HepG2 (cell line): ENCODE results near the gene WSCD2. TPM values are rescaled to one million over a fixed set of nuclear protein-coding genes. Genes with fewer than 3 reads are reported as not detected.

Experiments used
- ATAC-seq: fragments of 200-7000 bp; cut with Tn5 transposase; 3 replicates; pipeline ENCODE4 v1.9.1; 2020; ENCODE audit warnings: mild to moderate bottlenecking, moderate library complexity
- BruUV-seq: library from RNA; stranded (reverse); fragments of 400-500 nt; replicated peaks from 2 replicates; lab custom pipeline; 2021; lab: Mats Ljungman, UMichigan
- CTCF ChIA-PET: fragments of 300-600 bp; formaldehyde crosslinking; extraction: SDS; loops from one replicate; lab custom pipeline; 2021; ENCODE audit warnings: low total read pairs, inconsistent platforms, low intra/inter-chr PET ratio; lab: Yijun Ruan, JAX
- POLR2A ChIA-PET: fragments of 350-600 bp; sonication (Branson Sonifier 250); formaldehyde crosslinking; loops from one replicate; lab custom pipeline; 2020; ENCODE audit warnings: antibody characterized with exemption, inconsistent platforms; lab: Yijun Ruan, JAX
- DNase-seq: peaks from one replicate; pipeline ENCODE4 v3.0.0-alpha.2; 2015; ENCODE audit warnings: low spot score
- FAIRE-seq: peaks from 3 replicates; lab custom pipeline; 2011; peaks lifted over from hg19 to GRCh38; lab: Jason Lieb, UNC
- H2AFZ ChIP-seq: one replicate; pipeline ENCODE4 v1.6.1; 2011; ENCODE audit warnings: low read length, inconsistent platforms
- H3K27ac ChIP-seq: fragments of 300-600 bp; 3 replicates; pipeline ENCODE4 v1.8.0; 2011; ENCODE audit warnings: mixed run types, mild to moderate bottlenecking, mixed read lengths, low read length, inconsistent platforms; ENCODE audit not compliant: insufficient read depth; ENCODE audit errors: extremely low read length
- H3K27me3 ChIP-seq, 2 experiments: fragments of 200-600 bp in 1 of 2; 2 replicates in 1 of 2; 3 replicates in 1 of 2; pipeline versions ENCODE4 v1.6.0 to v1.8.0; 2011; ENCODE audit warnings: low read length in 2 of 2, mild to moderate bottlenecking in 2 of 2, moderate library complexity in 2 of 2, inconsistent platforms in 1 of 2; ENCODE audit not compliant: insufficient read depth in 2 of 2, control insufficient read depth in 1 of 2
- H3K36me3 ChIP-seq, 2 experiments: fragments of 200-600 bp in 1 of 2; replicated peaks in 1 of 2; 2 replicates in 1 of 2; 3 replicates in 1 of 2; pipeline versions ENCODE4 v1.5.1 to v1.8.0; 2011; ENCODE audit warnings: low read length in 2 of 2, inconsistent platforms in 1 of 2; ENCODE audit not compliant: insufficient read depth in 2 of 2, control insufficient read depth in 1 of 2
- H3K4me1 ChIP-seq: 2 replicates; pipeline ENCODE4 v1.5.1; 2012; ENCODE audit warnings: low read length, inconsistent platforms; ENCODE audit not compliant: insufficient read depth
- H3K4me2 ChIP-seq: 2 replicates; pipeline ENCODE4 v1.6.0; 2011; ENCODE audit warnings: low read depth, low read length, inconsistent platforms
- H3K4me3 ChIP-seq, 3 experiments: fragments of 200-600 bp in 1 of 3; sonication (generic), shearing (Covaris generic) in 1 of 3; replicated peaks in 1 of 3; 2 replicates each; pipeline ENCODE4 v1.5.1; 2011 to 2016; ENCODE audit warnings: low read length in 3 of 3, inconsistent platforms in 2 of 3, low read depth in 2 of 3, mild to moderate bottlenecking in 2 of 3, control low read depth in 1 of 3, mixed read lengths in 1 of 3; ENCODE audit not compliant: insufficient read depth in 1 of 3
- H3K79me2 ChIP-seq: one replicate; pipeline ENCODE4 v1.6.1; 2011; ENCODE audit warnings: low read length, inconsistent platforms; ENCODE audit not compliant: insufficient read depth
- H3K9ac ChIP-seq: 2 replicates; pipeline ENCODE4 v1.6.0; 2011; ENCODE audit warnings: mild to moderate bottlenecking, low read depth, low read length, inconsistent platforms; ENCODE audit not compliant: insufficient read depth
- H3K9me3 ChIP-seq: 2 replicates; pipeline ENCODE4 v1.5.1; 2012; ENCODE audit warnings: mild to moderate bottlenecking, low read length
- H4K20me1 ChIP-seq: 2 replicates; pipeline ENCODE4 v1.6.0; 2011; ENCODE audit warnings: inconsistent platforms, mild to moderate bottlenecking, low read length, moderate library complexity; ENCODE audit not compliant: insufficient read depth
- SRSF4 ChIP-seq: fragments of 200-400 bp; formaldehyde crosslinking; IDR thresholded peaks from one replicate; pipeline ENCODE4 v1.6.1; 2018; ENCODE audit warnings: mild to moderate bottlenecking, low read depth, low read length, moderate library complexity; ENCODE audit not compliant: poor library complexity, severe bottlenecking
- ZFP41 ChIP-seq: sonication (generic); formaldehyde crosslinking; IDR thresholded peaks from 2 replicates; pipeline ENCODE4 v1.4.0; 2020; ENCODE audit warnings: mild to moderate bottlenecking, missing genetic modification reagents, borderline replicate concordance
- WGBS: methylation state at CpG from one replicate; pipeline ENCODE4 v1.1.6; 2017; ENCODE audit warnings: low lambda C conversion rate; 5-methylcytosine and 5-hydroxymethylcytosine counted together
- in situ Hi-C: cut with HindIII; loops from 2 replicates; pipeline ENCODE4 v1.10.0; 2017; ENCODE audit warnings: low pct_unique_long_range_greater_than_20kb; ENCODE audit not compliant: extremely low pct_ligation_motif_present
- intact Hi-C: fragments of 100-400 bp; cut with micrococcal nuclease; formaldehyde crosslinking; loops from one replicate; pipeline ENCODE4 v1.10.0; 2022; ENCODE audit not compliant: unreplicated experiment
- polyA plus RNA-seq, 8 experiments: library from polyadenylated mRNA; depleted of rRNA in 3 of 8; stranded (reverse) in 7 of 8; unstranded in 1 of 8; fragments of >200 nt; fragmentation: Illumina TruSeq in 4 of 8; extraction: Trizol in 4 of 8; gene quantifications; 2 replicates each; pipeline versions ENCODE4 v1.2.1 to v1.2.3, GENCODE V29; 2011 to 2016; ENCODE audit warnings: low read depth in 4 of 8, missing spikeins in 1 of 8, mixed read lengths in 1 of 8; ENCODE audit not compliant: insufficient read depth in 1 of 8
- total RNA-seq, 5 experiments: library from RNA; depleted of rRNA; stranded (reverse); fragments of >200 nt; fragmentation: Illumina TruSeq; extraction: Trizol; gene quantifications; 2 replicates each; pipeline ENCODE4 v1.2.3, GENCODE V29; 2016; ENCODE audit warnings: low read depth in 1 of 5
- TF ChIP-seq, protein P1 (sequence below): sonication (generic); formaldehyde crosslinking; IDR thresholded peaks from 2 replicates; pipeline ENCODE4 v1.4.0; 2020; ENCODE audit warnings: missing genetic modification reagents, borderline replicate concordance
- TF ChIP-seq, protein P2 (sequence below): sonication (generic); formaldehyde crosslinking; IDR thresholded peaks from 2 replicates; pipeline ENCODE4 v1.4.0; 2020; ENCODE audit warnings: mild to moderate bottlenecking, missing genetic modification reagents, borderline replicate concordance
- TF ChIP-seq, protein P3 (sequence below): sonication (generic); formaldehyde crosslinking; IDR thresholded peaks from 2 replicates; pipeline ENCODE4 v1.5.1; 2020; ENCODE audit warnings: missing genetic modification reagents, mild to moderate bottlenecking, borderline replicate concordance
- TF ChIP-seq, protein P4 (sequence below): sonication (generic); formaldehyde crosslinking; IDR thresholded peaks from 2 replicates; pipeline ENCODE4 v1.5.0; 2020; ENCODE audit warnings: mild to moderate bottlenecking, missing genetic modification reagents

WSCD2 gene
- total and polyA plus RNA-seq, 2 of the 13 experiments (the other 11 are each of a cell fraction or from before 2014, with no cell fraction given), result not detected

DNA sequence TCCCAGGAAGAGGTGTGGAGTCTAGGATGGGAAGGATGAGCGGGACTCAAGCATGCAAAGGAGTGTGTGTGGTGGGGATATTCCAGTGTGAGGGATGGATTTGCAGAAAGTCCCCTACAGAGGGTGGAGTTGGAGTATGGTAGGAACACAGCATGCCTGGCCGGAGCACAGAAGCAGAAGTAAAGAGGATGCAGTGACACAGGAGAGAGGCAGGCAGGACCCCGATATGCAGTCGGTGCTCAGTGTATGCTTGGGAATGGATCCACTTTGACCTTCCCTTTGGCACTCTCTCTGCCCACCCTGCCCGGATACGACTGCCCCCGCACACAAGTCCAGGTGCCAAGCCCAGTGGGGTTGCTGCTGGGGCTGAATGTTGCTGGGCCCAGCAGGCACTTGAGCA lies 21.3 kb downstream of the WSCD2 start:
- FAIRE-seq, result no peak
- H2AFZ ChIP-seq, result no peak overlapping the region

More for the DNA sequence above, 21.3 kb downstream of the WSCD2 start:
- ATAC-seq, result no peak
- BruUV-seq, result no TSS peak
- H4K20me1 ChIP-seq, result no peaks in the 10 kb centered on the region
- intact Hi-C loops, result no loop called here
- H3K27ac ChIP-seq, result no peak overlapping the region
- no peak for DNase-seq
- H3K36me3 ChIP-seq, result no peaks in the 10 kb centered on the region
- TF ChIP-seq, protein P1, sequence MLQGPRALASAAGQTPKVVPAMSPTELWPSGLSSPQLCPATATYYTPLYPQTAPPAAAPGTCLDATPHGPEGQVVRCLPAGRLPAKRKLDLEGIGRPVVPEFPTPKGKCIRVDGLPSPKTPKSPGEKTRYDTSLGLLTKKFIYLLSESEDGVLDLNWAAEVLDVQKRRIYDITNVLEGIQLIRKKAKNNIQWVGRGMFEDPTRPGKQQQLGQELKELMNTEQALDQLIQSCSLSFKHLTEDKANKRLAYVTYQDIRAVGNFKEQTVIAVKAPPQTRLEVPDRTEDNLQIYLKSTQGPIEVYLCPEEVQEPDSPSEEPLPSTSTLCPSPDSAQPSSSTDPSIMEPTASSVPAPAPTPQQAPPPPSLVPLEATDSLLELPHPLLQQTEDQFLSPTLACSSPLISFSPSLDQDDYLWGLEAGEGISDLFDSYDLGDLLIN (CRISPR knock-in tag), result no peak
- TF ChIP-seq, protein P2, sequence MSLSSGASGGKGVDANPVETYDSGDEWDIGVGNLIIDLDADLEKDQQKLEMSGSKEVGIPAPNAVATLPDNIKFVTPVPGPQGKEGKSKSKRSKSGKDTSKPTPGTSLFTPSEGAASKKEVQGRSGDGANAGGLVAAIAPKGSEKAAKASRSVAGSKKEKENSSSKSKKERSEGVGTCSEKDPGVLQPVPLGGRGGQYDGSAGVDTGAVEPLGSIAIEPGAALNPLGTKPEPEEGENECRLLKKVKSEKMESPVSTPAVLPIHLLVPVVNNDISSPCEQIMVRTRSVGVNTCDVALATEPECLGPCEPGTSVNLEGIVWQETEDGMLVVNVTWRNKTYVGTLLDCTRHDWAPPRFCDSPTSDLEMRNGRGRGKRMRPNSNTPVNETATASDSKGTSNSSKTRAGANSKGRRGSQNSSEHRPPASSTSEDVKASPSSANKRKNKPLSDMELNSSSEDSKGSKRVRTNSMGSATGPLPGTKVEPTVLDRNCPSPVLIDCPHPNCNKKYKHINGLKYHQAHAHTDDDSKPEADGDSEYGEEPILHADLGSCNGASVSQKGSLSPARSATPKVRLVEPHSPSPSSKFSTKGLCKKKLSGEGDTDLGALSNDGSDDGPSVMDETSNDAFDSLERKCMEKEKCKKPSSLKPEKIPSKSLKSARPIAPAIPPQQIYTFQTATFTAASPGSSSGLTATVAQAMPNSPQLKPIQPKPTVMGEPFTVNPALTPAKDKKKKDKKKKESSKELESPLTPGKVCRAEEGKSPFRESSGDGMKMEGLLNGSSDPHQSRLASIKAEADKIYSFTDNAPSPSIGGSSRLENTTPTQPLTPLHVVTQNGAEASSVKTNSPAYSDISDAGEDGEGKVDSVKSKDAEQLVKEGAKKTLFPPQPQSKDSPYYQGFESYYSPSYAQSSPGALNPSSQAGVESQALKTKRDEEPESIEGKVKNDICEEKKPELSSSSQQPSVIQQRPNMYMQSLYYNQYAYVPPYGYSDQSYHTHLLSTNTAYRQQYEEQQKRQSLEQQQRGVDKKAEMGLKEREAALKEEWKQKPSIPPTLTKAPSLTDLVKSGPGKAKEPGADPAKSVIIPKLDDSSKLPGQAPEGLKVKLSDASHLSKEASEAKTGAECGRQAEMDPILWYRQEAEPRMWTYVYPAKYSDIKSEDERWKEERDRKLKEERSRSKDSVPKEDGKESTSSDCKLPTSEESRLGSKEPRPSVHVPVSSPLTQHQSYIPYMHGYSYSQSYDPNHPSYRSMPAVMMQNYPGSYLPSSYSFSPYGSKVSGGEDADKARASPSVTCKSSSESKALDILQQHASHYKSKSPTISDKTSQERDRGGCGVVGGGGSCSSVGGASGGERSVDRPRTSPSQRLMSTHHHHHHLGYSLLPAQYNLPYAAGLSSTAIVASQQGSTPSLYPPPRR (CRISPR knock-in tag), result no peak
- no peak for TF ChIP-seq ZFP41 (CRISPR knock-in tag)
- no peak for TF ChIP-seq SRSF4
- TF ChIP-seq, protein P3, sequence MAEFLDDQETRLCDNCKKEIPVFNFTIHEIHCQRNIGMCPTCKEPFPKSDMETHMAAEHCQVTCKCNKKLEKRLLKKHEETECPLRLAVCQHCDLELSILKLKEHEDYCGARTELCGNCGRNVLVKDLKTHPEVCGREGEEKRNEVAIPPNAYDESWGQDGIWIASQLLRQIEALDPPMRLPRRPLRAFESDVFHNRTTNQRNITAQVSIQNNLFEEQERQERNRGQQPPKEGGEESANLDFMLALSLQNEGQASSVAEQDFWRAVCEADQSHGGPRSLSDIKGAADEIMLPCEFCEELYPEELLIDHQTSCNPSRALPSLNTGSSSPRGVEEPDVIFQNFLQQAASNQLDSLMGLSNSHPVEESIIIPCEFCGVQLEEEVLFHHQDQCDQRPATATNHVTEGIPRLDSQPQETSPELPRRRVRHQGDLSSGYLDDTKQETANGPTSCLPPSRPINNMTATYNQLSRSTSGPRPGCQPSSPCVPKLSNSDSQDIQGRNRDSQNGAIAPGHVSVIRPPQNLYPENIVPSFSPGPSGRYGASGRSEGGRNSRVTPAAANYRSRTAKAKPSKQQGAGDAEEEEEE (CRISPR knock-in tag), result no peak
- TF ChIP-seq, protein P4, sequence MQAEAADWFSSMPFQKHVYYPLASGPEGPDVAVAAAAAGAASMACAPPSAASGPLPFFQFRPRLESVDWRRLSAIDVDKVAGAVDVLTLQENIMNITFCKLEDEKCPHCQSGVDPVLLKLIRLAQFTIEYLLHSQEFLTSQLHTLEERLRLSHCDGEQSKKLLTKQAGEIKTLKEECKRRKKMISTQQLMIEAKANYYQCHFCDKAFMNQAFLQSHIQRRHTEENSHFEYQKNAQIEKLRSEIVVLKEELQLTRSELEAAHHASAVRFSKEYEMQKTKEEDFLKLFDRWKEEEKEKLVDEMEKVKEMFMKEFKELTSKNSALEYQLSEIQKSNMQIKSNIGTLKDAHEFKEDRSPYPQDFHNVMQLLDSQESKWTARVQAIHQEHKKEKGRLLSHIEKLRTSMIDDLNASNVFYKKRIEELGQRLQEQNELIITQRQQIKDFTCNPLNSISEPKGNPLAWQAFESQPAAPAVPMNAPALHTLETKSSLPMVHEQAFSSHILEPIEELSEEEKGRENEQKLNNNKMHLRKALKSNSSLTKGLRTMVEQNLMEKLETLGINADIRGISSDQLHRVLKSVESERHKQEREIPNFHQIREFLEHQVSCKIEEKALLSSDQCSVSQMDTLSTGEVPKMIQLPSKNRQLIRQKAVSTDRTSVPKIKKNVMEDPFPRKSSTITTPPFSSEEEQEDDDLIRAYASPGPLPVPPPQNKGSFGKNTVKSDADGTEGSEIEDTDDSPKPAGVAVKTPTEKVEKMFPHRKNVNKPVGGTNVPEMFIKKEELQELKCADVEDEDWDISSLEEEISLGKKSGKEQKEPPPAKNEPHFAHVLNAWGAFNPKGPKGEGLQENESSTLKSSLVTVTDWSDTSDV (CRISPR knock-in tag), result no peak
- in situ Hi-C loops, result no loop called here
- no peaks in the 10 kb centered on the region for H3K9me3 ChIP-seq
- no peaks in the 10 kb centered on the region for H3K4me1 ChIP-seq
- H3K4me2 ChIP-seq, result no peak overlapping the region
- H3K79me2 ChIP-seq, result no peaks in the 10 kb centered on the region
- POLR2A ChIA-PET, result no interaction called here
- H3K4me3 ChIP-seq, result no peak overlapping the region
- CTCF ChIA-PET, result no interaction called here
- 0% methylated on average over 1 of the region's 7 CpGs for WGBS
- peaks cover 0 to 3% of the 10 kb centered on the region in 2 experiments; a peak in 3 of 5 replicates for H3K27me3 ChIP-seq
- no peak overlapping the region for H3K9ac ChIP-seq
